Gastroesophageal sphincter (tissue), 3 donors: ENCODE results near the gene C5orf22.

ENCODE experiments used
- CTCF ChIP-seq, 4 experiments: fragments of 200-600 bp in 2 of 4; fragments of 450-650 bp in 2 of 4; sonication (generic) in 1 of 4; IDR thresholded peaks; one replicate each; pipeline ENCODE4 v1.5.1; 2017 to 2019; ENCODE audit warnings: antibody characterized with exemption in 4 of 4, mild to moderate bottlenecking in 2 of 4, moderate library complexity in 2 of 4
- EP300 ChIP-seq: sonication (generic); formaldehyde crosslinking; IDR thresholded peaks from one replicate; pipeline ENCODE4 v1.6.1; 2017; ENCODE audit warnings: antibody characterized with exemption, mild to moderate bottlenecking
- POLR2A ChIP-seq, 2 donors: fragments of 450-650 bp; IDR thresholded peaks; one replicate each; pipeline ENCODE4 v1.6.1; 2017; ENCODE audit warnings: antibody characterized with exemption in 2 of 2, mild to moderate bottlenecking in 2 of 2, moderate library complexity in 1 of 2
- POLR2AphosphoS5 ChIP-seq: sonication (generic); formaldehyde crosslinking; IDR thresholded peaks from one replicate; pipeline ENCODE4 v1.6.1; 2017; ENCODE audit warnings: antibody characterized with exemption

- TF ChIP-seq CTCF (IDR thresholded peaks at IDR 0.05) = no peak
- TF ChIP-seq POLR2A (IDR thresholded peaks at IDR 0.05) = no peak
- TF ChIP-seq POLR2AphosphoS5 = no peak
- TF ChIP-seq EP300 = no peak
These were observed 29.6 kb upstream of the C5orf22 start for GRCh38 chr5:31502506-31502905.
